ENCODE data around the gene MED7. TPM values are rescaled to one million over a fixed set of nuclear protein-coding genes. Genes with fewer than 3 reads are reported as not detected.
A peak's percentile ranks its signal among the peaks of the same experiment; 100 is the strongest.

MED7 gene
- total RNA-seq, 2 experiments from 2014 or later = 21.0 to 21.2 TPM

GRCh38 chr5:157121709-157122108 is 21.0 kb downstream of the MED7 start:
- Mint-ChIP-seq H3K27me3 (ENCODE audit: low read depth) (no peaks in the 10 kb centered on the region), H3K4me1 (ENCODE audit: low read depth) (peaks cover 4% of the 10 kb centered on the region), H3K36me3 (ENCODE audit: low read depth) (peaks cover 2% of the 10 kb centered on the region), H3K4me3 (no peak overlapping the region), H3K9me3 (peaks cover 11% of the 10 kb centered on the region), H3K27ac (no peak overlapping the region)
- CTCF ChIA-PET = interaction anchor here (1.5 kb wide), 1 partner anchor 10 kb away, joined by 5 read pairs; no protein-coding TSS in a partner anchor
- DNase-seq = no peak
- intact Hi-C loops (cut with micrococcal nuclease) = no loop called here

GRCh38 chr5:157120102-157120501 is 22.6 kb downstream of the MED7 start:
- H3K4me3 Mint-ChIP-seq = no peak overlapping the region
- no peak for DNase-seq
- H3K9me3 Mint-ChIP-seq = peaks cover 11% of the 10 kb centered on the region
- CTCF ChIA-PET = no interaction called here
- H3K4me1 Mint-ChIP-seq (ENCODE audit: low read depth) = peaks cover 17% of the 10 kb centered on the region
- H3K27ac Mint-ChIP-seq = no peak overlapping the region
- intact Hi-C loops (cut with micrococcal nuclease) = no loop called here
- peaks cover 2% of the 10 kb centered on the region for H3K36me3 Mint-ChIP-seq (ENCODE audit: low read depth)
- H3K27me3 Mint-ChIP-seq (ENCODE audit: low read depth) = no peaks in the 10 kb centered on the region

GRCh38 chr5:157116483-157116954 is 26.1 kb downstream of the MED7 start:
- Mint-ChIP-seq H3K36me3 (ENCODE audit: low read depth) (no peaks in the 10 kb centered on the region), H3K4me3 (peak overlapping the region; percentile 2), H3K9me3 (peaks cover 7% of the 10 kb centered on the region), H3K27me3 (ENCODE audit: low read depth) (no peaks in the 10 kb centered on the region), H3K27ac (peak overlapping the region; percentile 2), H3K4me1 (ENCODE audit: low read depth) (peaks cover 21% of the 10 kb centered on the region)
- CTCF ChIA-PET = interaction anchor here (0.5 to 2.4 kb wide), 7 partner anchors 9 to 226 kb away, joined by 3 to 9 read pairs (median 4); no protein-coding TSS in a partner anchor
- peak; percentile 50 for DNase-seq
- intact Hi-C loops (cut with micrococcal nuclease) = no loop called here

- H3K27me3 Mint-ChIP-seq (ENCODE audit: low read depth) = no peaks in the 10 kb centered on the region
- intact Hi-C loops (cut with micrococcal nuclease) = no loop called here
- no peak for DNase-seq
- H3K36me3 Mint-ChIP-seq (ENCODE audit: low read depth) = no peaks in the 10 kb centered on the region
- no peak overlapping the region for H3K4me3 Mint-ChIP-seq
- CTCF ChIA-PET = interaction anchor here (1.2 to 2.4 kb wide), 5 partner anchors 15 to 227 kb away, joined by 3 to 9 read pairs (median 4); no protein-coding TSS in a partner anchor
- H3K9me3 Mint-ChIP-seq = no peaks in the 10 kb centered on the region
- H3K4me1 Mint-ChIP-seq (ENCODE audit: low read depth) = peaks cover 22% of the 10 kb centered on the region
- no peak overlapping the region for H3K27ac Mint-ChIP-seq
These were observed 27.2 kb downstream of the MED7 start for GRCh38 chr5:157115502-157115901.

- intact Hi-C loops (cut with micrococcal nuclease) = no loop called here
- H3K4me1 Mint-ChIP-seq (ENCODE audit: low read depth) = peaks cover 22% of the 10 kb centered on the region
- H3K36me3 Mint-ChIP-seq (ENCODE audit: low read depth) = no peaks in the 10 kb centered on the region
- H3K27ac Mint-ChIP-seq = no peak overlapping the region
- CTCF ChIA-PET = no interaction called here
- no peaks in the 10 kb centered on the region for H3K9me3 Mint-ChIP-seq
- H3K27me3 Mint-ChIP-seq (ENCODE audit: low read depth) = no peaks in the 10 kb centered on the region
- no peak overlapping the region for H3K4me3 Mint-ChIP-seq
- no peak for DNase-seq
These were observed 27.7 kb downstream of the MED7 start for GRCh38 chr5:157115012-157115411.

GRCh38 chr5:157113002-157113401 is 29.7 kb downstream of the MED7 start:
- H3K27ac Mint-ChIP-seq = no peak overlapping the region
- H3K9me3 Mint-ChIP-seq = no peaks in the 10 kb centered on the region
- no peaks in the 10 kb centered on the region for H3K36me3 Mint-ChIP-seq (ENCODE audit: low read depth)
- no peak for DNase-seq
- CTCF ChIA-PET = no interaction called here
- H3K4me3 Mint-ChIP-seq = no peak overlapping the region
- intact Hi-C loops (cut with micrococcal nuclease) = no loop called here
- H3K4me1 Mint-ChIP-seq (ENCODE audit: low read depth) = peaks cover 41% of the 10 kb centered on the region
- H3K27me3 Mint-ChIP-seq (ENCODE audit: low read depth) = no peaks in the 10 kb centered on the region

GRCh38 chr5:157109744-157110143 is 32.9 kb downstream of the MED7 start:
- intact Hi-C loops (cut with micrococcal nuclease) = loop anchor here (1.0 to 5.0 kb wide), 9 partner anchors 9 to 707 kb away; partner anchors contain the start of gene MED7
- CTCF ChIA-PET = interaction anchor here (0.6 to 1.4 kb wide), 3 partner anchors 9 to 22 kb away, joined by 3 to 4 read pairs (median 3); no protein-coding TSS in a partner anchor
- Mint-ChIP-seq H3K4me1 (ENCODE audit: low read depth) (peaks cover 38% of the 10 kb centered on the region), H3K27me3 (ENCODE audit: low read depth) (no peaks in the 10 kb centered on the region), H3K4me3 (peak overlapping the region; percentile 65), H3K27ac (peak overlapping the region; percentile 87), H3K9me3 (no peaks in the 10 kb centered on the region), H3K36me3 (ENCODE audit: low read depth) (no peaks in the 10 kb centered on the region)
- peak; percentile 46 for DNase-seq

GRCh38 chr5:157108976-157109375 is 33.7 kb downstream of the MED7 start, which contains the start of gene HAVCR2:
TSS of gene HAVCR2 (minus strand) at chr5:157109044. CDS start at chr5:157108983, 61 bp downstream.
- Mint-ChIP-seq H3K9me3 (no peaks in the 10 kb centered on the region), H3K36me3 (ENCODE audit: low read depth) (no peaks in the 10 kb centered on the region), H3K4me3 (peak within 1 kb of the TSS; percentile 65), H3K4me1 (ENCODE audit: low read depth) (peaks cover 40% of the 10 kb centered on the region), H3K27ac (peak within 1 kb of the TSS; percentile 87), H3K27me3 (ENCODE audit: low read depth) (no peaks in the 10 kb centered on the region)
- CTCF ChIA-PET = interaction anchor here (1.0 to 1.4 kb wide), 3 partner anchors 9 to 83 kb away, joined by 3 to 6 read pairs (median 4); no protein-coding TSS in a partner anchor
- DNase-seq = peak; percentile 87
- intact Hi-C loops (cut with micrococcal nuclease) = loop anchor here (1.0 to 5.0 kb wide), 9 partner anchors 9 to 707 kb away; partner anchors contain the start of gene MED7

- Mint-ChIP-seq H3K36me3 (ENCODE audit: low read depth) (no peaks in the 10 kb centered on the region), H3K9me3 (no peaks in the 10 kb centered on the region), H3K27ac (peak overlapping the region; percentile 43), H3K4me1 (ENCODE audit: low read depth) (peaks cover 40% of the 10 kb centered on the region), H3K4me3 (peak overlapping the region; percentile 45), H3K27me3 (ENCODE audit: low read depth) (no peaks in the 10 kb centered on the region)
- CTCF ChIA-PET = interaction anchor here (0.9 kb wide), 1 partner anchor 9 kb away, joined by 4 read pairs; no protein-coding TSS in a partner anchor
- intact Hi-C loops (cut with micrococcal nuclease) = loop anchor here (5.0 kb wide), 2 partner anchors 495 to 705 kb away; no protein-coding TSS in a partner anchor
- DNase-seq = no peak
These were observed 35.2 kb downstream of the MED7 start for GRCh38 chr5:157107508-157107907.

- Mint-ChIP-seq H3K27me3 (ENCODE audit: low read depth) (no peaks in the 10 kb centered on the region), H3K4me1 (ENCODE audit: low read depth) (peaks cover 40% of the 10 kb centered on the region), H3K4me3 (peak overlapping the region; percentile 45), H3K9me3 (no peaks in the 10 kb centered on the region), H3K36me3 (ENCODE audit: low read depth) (no peaks in the 10 kb centered on the region), H3K27ac (peak overlapping the region; percentile 43)
- intact Hi-C loops (cut with micrococcal nuclease) = loop anchor here (5.0 kb wide), 2 partner anchors 495 to 705 kb away; no protein-coding TSS in a partner anchor
- peak; percentile 52 for DNase-seq
- CTCF ChIA-PET = interaction anchor here (0.9 kb wide), 1 partner anchor 10 kb away, joined by 4 read pairs; no protein-coding TSS in a partner anchor
These were observed 35.8 kb downstream of the MED7 start for GRCh38 chr5:157106630-157107461.

GRCh38 chr5:157100140-157100679 is 42.5 kb downstream of the MED7 start:
- DNase-seq = peak; percentile 71
- H3K4me3 Mint-ChIP-seq = peak overlapping the region; percentile 32
- intact Hi-C loops (cut with micrococcal nuclease) = loop anchor here (1.0 to 2.0 kb wide), 7 partner anchors 9 to 365 kb away; partner anchors contain the start of genes HAVCR2 and MED7

More at GRCh38 chr5:157100140-157100679, 42.5 kb downstream of the MED7 start:
- no peaks in the 10 kb centered on the region for H3K9me3 Mint-ChIP-seq
- no peaks in the 10 kb centered on the region for H3K27me3 Mint-ChIP-seq (ENCODE audit: low read depth)
- H3K4me1 Mint-ChIP-seq (ENCODE audit: low read depth) = peaks cover 29% of the 10 kb centered on the region
- peak overlapping the region; percentile 96 for H3K27ac Mint-ChIP-seq
- H3K36me3 Mint-ChIP-seq (ENCODE audit: low read depth) = peaks cover 2% of the 10 kb centered on the region
- CTCF ChIA-PET = interaction anchor here (0.6 to 1.7 kb wide), 4 partner anchors 9 to 73 kb away, joined by 3 to 4 read pairs (median 4); no protein-coding TSS in a partner anchor
